ENCODE measurements around the gene ENTHD1.

ENTHD1 gene

DNA sequence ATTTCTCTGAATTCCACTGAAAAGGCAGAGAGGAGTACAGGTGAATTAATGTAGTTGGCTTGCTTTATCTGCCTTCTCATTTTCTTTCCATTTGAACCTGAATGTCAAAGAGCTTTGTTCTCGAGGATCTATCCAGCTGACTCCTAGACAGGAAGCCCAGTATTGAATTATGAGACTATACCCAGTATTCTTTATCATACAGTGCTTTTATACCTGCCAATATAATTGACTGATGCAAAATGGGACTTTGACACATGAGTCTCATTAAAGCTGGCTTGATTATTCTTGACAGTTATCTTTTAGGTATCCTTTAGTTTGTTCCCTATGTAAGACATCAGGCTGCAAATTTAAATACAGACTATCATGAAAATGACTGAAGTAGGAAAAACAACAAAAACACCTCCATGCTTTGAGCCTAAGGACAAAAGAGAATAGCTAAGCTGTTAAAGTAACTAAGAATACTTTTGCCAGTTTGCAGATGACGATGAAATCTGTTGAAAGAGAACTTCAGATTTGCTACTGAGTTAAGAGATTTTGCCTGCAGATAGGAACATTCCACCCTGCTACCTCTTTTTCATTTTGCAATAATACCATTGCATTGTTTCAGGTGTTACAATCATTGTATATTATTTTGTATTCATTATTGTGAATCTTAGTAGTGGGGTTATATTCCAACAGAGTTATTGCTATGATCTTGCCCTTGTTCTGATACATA is 117.1 kb downstream of the ENTHD1 start:
- no peak overlapping the region for H3K27ac ChIP-seq
- TF ChIP-seq, protein P1, sequence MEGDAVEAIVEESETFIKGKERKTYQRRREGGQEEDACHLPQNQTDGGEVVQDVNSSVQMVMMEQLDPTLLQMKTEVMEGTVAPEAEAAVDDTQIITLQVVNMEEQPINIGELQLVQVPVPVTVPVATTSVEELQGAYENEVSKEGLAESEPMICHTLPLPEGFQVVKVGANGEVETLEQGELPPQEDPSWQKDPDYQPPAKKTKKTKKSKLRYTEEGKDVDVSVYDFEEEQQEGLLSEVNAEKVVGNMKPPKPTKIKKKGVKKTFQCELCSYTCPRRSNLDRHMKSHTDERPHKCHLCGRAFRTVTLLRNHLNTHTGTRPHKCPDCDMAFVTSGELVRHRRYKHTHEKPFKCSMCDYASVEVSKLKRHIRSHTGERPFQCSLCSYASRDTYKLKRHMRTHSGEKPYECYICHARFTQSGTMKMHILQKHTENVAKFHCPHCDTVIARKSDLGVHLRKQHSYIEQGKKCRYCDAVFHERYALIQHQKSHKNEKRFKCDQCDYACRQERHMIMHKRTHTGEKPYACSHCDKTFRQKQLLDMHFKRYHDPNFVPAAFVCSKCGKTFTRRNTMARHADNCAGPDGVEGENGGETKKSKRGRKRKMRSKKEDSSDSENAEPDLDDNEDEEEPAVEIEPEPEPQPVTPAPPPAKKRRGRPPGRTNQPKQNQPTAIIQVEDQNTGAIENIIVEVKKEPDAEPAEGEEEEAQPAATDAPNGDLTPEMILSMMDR (conservative IDR thresholded peaks at IDR 0.05): no peak

DNA sequence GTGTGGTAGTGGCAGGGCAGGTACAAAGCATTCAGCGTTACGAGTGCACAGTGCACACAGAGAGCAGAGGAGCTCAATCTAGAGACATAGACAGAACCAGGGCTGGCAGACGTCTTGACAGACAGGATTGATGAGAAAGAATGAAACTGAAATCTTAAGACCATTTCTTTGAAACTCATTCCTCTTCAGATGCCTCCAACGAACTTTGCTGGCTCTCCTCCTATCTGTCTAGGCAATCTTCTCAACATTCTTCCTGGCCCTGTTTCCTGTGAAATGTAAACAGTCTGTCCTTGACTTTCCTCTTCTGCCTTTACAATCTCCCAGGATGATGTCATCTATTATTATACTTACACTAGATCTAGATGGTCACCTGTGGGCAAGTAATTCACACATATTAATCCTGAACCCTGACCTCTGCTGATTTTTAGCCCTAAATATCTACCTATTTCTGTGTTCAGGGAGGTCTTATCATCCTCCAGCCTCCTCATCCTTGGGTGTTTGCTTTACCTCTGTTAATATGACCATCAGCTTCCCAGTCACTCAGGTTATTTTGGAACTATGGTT is 119.5 kb downstream of the ENTHD1 start:
- TF ChIP-seq, protein P1 (conservative IDR thresholded peaks at IDR 0.05): no peak
- peak overlapping the region; percentile 49 for H3K27ac ChIP-seq

DNA sequence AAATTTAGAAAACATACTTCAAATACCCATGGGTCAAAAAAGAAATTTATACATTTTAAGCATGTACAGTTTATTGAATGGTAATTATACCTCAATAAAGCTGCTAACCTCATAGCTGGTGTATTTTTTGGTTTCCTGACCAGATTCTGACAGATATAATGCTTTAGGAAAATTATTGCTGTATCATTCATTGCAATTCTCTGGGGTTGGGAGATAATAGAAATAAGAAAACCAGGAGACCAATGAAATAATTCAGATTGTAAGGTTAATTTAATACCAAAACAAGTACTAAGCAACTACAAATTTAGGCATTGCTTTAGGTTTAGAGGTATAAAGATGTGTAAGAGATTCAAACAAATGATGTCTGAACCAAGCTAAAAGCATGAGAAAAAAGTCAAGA is 120.1 kb downstream of the ENTHD1 start:
- TF ChIP-seq, protein P1 (conservative IDR thresholded peaks at IDR 0.05): no peak
- peak overlapping the region; percentile 49 for H3K27ac ChIP-seq

DNA sequence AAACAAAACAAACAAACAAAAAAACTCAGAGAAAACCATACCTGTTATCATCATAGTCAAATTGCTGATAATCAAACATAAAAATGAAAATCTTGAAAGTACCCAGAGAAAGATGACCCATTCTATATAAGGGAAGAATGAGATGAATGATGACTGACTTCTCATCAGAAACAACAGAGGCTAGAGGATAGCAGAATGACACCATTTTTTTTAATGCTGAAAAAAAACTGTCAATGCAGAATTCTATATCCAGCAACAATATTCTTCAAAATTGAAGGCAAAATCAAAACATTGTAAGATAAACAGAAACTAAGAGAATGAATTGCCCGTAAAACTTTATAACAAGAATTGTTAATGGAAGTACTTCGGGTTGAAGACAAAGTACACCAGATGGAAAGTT is 122.1 kb downstream of the ENTHD1 start:
- TF ChIP-seq, protein P1 (conservative IDR thresholded peaks at IDR 0.05): no peak
- H3K27ac ChIP-seq: no peak overlapping the region

DNA sequence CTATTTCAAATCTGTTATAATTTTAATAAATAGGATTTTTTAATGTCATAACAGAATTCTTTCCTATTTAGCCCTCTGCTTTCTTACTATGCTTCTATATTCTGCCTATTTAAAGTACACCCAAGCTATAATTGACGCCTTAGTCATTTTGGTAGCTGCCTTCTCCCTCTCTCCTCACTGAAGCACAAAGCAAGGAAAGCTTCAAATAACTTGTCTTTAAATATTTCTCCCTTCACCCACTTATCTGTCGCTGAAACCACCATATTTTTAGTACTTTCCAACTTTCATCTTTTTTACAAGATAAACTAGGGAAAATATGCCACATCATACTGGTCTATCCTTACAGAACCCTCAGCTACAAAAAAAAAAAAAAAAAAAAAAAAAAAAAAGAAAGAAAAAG is 127.9 kb downstream of the ENTHD1 start:
- TF ChIP-seq, protein P1 (conservative IDR thresholded peaks at IDR 0.05): no peak

DNA sequence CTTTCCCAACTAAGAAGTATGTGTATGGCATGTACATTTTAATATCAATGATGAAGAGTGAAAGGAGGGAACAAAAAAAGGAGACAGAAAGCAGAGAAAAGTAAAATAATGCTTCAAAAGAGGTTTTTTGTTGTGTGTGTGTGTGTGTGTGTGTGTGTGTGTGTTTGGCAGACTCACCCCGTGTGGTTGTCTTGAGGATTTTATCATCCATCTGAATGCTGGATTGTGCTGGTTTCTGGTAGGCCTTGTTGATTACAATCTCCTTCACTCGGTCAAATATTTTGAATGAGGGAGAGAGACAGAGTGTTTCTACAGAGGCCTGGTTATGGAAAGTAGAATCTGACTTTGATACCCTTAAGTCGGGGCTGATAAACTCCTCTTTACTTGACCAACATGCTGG is 128.5 kb downstream of the ENTHD1 start:
- no peak overlapping the region for H3K27ac ChIP-seq
- TF ChIP-seq, protein P1 (conservative IDR thresholded peaks at IDR 0.05): no peak

More for the DNA sequence above, 127.9 kb downstream of the ENTHD1 start:
- no peak overlapping the region for H3K27ac ChIP-seq

DNA sequence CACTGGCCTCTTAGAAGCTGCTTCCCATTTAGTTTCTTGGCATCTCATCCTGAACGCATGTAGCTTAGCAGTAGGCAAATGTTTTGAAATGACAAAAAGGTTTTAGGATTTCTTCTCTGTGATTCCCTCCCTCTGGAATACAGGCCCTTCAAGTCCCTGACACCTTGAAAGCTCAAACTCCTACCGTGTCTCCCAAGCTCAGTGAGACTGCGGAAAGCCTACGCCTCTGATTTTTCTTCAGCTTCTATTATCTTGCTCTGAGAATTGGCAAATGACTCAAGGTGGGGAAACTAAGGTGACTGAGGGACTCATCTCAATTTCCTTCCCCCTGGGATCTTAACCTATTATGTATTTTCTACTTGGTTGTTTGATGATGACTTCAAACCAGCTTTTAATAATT is 130.3 kb downstream of the ENTHD1 start:
- TF ChIP-seq, protein P1 (conservative IDR thresholded peaks at IDR 0.05): no peak
- H3K27ac ChIP-seq: no peak overlapping the region
